Caki2 (cell line): ENCODE data around the gene SLC35E1. TPM values are rescaled to one million over a fixed set of nuclear protein-coding genes. Genes with fewer than 3 reads are reported as not detected.

Experiments
- DNase-seq: peaks from one replicate; pipeline ENCODE4 v3.0.0-alpha.2; 2015; ENCODE audit warnings: low read depth
- in situ Hi-C: cut with HindIII; loops from 2 replicates; pipeline ENCODE4 v1.10.0; 2016; ENCODE audit warnings: low sequenced_read_pairs, low pct_unique_long_range_greater_than_20kb, mixed read lengths
- total RNA-seq: library from RNA; depleted of rRNA; stranded (reverse); fragments of >200 nt; shearing (Covaris generic); gene quantifications from 2 replicates; pipeline ENCODE4 v1.2.3, GENCODE V29; 2014; ENCODE audit warnings: low replicate concordance

Gene SLC35E1
- total RNA-seq, 1 experiment from 2014 or later: 28.4 TPM

DNA sequence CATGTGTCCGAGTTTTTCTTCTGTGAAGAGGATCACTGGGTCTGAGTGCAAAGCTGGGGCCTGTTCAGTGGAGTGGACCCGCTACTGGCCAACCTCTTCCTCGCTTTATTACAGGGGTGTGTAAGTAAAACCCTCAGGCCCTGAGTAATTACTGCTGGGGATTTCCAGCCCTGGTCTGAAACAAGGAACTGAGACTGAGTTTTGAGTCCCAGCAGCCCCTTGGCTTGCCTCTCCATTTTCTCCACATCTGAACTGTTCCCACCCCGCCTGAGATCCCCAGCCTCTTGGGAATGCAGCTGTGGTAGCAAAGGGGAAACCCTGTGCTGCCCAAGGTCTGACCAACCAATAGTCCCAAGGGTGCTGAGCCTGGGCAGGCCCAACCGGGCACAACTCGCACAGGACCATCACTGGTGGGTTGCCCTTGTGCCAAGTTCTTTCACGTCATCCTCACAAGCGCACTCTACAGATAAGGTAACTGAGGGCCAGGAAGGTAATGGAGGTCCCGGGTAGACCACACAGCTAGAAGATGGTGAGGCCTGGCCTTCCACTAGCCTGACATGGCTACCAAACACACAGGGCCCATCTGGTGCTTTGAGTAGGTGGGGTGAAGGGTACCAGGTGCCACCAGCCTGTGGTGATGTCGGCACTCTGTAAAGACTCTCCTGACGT, 13.7 kb upstream of the SLC35E1 start:
- in situ Hi-C loops: no loop called here
- DNase-seq: peak; percentile 46

DNA sequence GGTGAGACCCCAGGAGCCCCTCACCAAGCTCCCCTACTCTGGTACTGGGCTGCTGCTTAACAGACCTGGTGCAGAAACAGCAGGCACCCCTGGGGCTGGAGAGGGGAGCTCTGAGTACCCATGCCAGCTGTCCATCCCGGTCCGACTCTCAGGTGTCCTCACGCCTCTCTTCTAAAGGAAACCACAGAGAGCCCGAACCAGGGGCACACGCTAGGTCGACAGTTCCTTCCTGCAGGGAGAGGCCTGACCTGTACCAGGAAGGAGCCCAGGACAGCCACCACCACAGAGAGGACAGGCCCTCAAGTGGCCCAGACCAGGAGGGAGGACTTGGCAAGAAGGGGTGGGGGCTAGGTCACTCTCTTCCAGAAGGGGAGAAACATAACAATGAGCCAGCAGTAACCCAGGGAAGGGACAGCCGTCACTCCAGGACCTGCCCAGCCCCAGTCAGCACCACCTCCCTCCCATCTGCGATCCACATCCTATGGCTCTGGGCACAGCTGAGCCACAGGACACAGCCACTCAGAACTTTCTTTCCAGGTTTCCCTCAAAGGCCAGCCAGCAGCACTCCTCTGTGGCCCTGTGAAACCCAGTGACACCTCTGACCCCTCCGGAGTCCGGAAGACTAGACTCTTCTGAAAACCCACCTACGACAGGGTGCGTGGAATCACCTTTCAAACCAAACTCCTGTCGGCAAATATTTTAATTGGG, 13.0 kb upstream of the SLC35E1 start:
- in situ Hi-C loops: no loop called here

DNA sequence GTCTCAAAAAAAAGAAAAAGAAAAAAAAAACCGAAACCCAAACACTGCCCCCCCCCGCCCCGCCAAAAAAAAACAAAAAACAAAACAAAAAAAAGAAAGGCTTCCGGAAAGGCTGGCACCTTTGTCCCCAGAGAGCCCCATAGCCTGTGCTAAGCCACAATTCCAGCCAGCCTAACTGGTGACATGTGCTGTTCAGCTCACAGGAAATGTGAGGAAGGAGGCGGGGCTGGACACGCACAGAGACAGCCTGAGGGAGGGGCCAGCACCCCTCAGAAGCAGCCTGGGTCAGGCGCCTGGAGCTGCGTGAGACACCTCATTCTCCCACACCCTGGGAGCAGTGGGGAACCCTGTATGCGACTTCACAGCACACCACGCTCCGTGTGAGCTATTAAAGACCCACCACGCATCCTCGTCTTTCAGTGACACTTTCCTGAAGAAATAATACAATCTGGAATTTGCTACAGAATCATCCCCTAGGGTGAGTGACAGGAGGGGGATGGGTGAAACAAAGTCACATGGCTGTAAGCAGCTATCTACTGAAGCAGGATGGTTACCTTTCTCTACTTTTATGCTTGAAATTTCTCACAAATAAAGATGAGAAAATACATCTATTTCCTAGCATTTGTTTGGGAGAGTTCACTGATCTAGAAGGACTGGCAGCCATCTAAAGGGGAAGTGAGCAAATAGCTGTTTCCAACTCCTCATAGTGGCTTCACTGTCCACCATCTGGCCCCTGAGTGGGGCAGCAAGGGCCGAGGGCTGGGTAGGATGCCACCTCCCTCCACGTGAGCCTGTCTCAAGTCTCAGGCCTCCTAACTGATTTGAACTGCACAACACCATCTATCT, 12.3 kb upstream of the SLC35E1 start:
- in situ Hi-C loops: no loop called here
- peak; percentile 83 for DNase-seq

More for the DNA sequence above, 13.0 kb upstream of the SLC35E1 start:
- peak; percentile 17 for DNase-seq

DNA sequence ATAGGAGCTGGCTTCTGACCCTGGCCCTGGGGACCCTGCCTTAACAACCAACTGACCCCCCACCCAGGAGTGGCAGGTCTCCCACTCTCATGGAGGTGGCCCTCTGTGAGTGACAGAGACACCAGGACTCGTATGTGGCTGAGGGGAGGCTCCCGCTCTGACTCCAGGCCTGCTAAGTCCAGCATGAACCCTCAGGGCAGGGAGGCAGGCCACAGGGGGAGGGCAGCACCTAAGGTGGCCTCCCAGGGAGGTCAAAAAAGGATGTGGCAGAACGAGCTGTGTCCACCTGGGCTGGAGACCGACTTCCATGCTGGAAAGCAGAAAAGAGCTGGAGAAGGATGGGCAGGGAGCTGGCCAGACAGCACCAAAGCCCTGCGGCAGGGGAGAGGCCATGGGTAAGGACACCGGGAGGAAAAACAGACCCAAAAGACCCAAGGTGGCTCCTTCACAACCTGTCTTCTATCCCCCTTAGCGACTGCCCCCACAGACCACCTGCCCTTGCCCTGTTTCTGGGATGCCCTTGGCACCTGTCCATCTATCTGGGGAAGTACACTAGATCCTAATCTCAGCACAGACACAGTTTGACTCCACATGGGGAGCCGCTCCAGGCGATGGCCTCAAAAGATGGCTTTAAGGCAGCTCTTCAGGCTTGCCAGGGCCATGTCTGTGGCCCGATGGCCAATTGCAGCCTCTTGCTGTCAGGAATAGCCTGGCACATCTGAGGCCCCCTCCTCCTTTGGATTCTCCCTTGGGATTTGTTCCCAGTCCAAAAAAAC, 10.5 kb upstream of the SLC35E1 start:
- in situ Hi-C loops: no loop called here

DNA sequence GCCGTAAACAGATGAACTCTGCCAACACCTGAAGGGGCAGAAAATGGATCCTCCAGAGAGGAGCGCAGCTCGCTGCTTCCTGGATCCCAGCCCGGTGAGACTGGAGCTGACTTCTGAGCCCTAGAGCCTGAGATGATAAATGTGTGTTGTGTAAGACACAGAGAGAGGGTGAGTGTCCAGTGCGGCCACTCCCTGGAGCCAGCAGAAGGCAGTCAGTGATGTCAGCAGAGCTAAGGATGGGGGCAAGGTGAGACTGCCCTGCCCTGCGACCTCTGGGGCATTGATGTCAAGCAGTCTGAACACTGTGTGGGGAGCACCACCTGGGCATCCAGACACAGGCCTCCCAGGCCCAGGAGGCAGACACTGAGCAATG, 9.7 kb upstream of the SLC35E1 start:
- no peak for DNase-seq
- in situ Hi-C loops: no loop called here

More for the DNA sequence above, 10.5 kb upstream of the SLC35E1 start:
- no peak for DNase-seq

DNA sequence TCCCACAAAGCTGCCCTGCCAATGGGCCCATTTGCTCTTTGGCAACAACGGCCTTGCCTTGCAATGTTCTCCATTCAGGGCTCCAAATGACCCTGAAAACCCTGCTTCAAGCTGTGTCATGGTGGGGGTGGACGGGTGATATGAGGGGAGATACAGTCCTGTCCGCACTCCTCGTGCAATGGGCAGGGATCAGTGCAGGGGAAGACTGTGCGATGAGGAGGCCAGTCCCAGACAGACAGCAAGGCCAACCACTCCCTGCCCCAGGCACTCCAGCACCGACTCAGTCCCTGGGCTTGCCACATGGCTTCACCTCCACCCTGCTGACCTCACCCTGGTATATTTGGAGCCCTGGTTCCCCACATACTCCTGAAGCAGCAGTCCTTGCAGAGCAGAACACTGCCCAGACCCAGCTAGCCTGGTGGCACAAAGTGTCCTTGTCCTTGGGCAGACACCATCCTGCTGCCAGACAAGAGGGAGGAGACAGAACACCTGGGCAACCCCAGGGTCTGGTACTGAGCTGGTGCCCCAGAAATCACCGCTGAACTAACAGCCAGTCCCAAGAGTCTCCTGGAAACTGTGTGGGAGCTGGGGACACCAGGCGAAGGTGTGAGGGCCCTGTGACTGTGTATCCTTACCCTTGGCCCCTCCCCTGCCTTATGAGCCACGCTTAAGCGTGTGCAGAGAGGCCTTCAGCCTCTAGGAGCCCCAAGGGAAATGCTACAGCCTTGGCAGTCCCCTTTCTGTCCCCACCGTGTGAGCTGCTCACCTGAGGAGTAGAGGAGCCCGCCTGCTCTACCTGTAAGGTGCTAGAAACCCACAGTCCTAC, 9.1 kb upstream of the SLC35E1 start:
- in situ Hi-C loops: no loop called here
- no peak for DNase-seq

DNA sequence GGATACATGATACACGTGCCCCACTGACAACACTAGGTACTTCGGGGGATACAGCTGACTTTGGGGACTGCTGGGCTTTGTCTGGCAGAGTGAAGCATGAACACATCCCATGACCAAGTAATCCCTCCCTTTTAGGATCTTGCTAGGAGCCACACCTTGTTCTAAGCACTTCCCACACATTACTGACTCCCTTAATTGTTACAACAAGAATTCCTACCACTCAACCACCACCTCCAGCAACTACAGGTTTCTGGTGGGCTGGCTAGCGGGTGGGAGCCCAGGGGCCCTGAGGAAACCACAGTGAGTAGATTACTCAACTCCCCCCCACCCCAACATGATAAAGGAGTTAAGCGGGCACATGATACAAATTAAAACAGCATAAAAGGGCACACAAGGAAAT, 7.2 kb upstream of the SLC35E1 start:
- DNase-seq: no peak
- in situ Hi-C loops: no loop called here

DNA sequence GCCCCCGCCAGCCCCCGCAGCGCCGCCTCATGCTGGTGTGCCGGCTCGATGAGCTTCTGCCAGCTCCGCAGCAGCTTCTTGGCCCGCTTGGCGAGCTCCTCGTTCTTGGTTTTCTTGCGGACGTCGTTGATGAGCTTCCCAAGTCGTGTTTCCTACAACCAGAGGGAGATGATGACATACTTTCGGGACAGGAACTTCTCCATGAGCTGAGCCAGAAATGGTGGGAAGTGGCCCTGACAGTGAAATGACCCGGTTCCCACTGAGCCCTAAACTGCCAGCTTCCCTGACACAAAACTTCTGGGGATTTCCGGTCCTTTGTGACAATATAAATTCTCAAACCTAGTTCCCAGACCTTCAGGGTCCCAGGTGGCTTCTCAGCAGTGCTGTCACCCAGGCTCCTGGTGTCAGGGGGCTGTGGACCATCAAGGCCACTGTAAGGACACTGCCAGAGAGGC, 5.3 kb upstream of the SLC35E1 start:
- in situ Hi-C loops: no loop called here

DNA sequence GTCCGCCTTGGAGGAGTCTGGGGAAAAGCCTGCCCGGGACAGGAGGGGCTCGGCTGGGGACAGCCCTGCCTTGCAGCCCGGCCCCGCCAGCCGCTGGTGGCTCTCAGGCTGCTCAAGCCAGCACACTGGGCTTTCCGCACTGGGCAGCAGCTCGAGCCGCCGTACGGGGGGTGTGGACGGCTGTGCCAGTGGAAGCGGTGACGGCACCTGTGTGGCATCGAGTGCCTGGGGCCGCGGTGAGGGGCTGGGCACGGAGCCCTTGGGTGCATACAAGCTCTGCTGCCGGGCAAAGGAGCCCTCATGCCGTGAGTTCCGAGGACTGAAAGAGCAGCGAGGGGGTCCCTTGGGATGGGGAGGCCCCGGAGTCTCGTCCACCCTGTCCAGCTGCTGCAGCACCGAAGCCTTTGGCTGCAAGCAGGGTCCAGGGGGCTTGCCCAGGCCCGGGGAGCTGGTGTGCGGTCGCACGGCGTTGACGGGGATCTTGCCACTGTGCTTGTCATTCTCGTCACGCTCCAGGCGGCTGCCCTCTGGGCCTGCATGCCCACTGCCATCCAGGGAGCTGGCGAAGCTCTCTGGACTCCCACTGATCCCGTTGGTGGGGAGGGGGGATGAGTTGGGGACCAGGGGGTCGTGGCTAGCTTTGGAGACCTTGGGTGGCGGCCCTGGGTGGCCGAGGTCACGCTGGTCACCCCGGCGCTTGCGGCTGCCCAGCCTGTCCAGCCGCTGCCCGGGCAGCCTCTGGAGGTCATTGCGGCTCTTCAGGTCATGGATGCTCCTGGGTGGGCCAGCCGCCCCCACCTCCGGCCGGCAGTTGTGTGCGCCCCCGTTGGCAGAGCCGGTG, 4.7 kb upstream of the SLC35E1 start:
- in situ Hi-C loops: no loop called here

More for the DNA sequence above, 5.3 kb upstream of the SLC35E1 start:
- no peak for DNase-seq

DNA sequence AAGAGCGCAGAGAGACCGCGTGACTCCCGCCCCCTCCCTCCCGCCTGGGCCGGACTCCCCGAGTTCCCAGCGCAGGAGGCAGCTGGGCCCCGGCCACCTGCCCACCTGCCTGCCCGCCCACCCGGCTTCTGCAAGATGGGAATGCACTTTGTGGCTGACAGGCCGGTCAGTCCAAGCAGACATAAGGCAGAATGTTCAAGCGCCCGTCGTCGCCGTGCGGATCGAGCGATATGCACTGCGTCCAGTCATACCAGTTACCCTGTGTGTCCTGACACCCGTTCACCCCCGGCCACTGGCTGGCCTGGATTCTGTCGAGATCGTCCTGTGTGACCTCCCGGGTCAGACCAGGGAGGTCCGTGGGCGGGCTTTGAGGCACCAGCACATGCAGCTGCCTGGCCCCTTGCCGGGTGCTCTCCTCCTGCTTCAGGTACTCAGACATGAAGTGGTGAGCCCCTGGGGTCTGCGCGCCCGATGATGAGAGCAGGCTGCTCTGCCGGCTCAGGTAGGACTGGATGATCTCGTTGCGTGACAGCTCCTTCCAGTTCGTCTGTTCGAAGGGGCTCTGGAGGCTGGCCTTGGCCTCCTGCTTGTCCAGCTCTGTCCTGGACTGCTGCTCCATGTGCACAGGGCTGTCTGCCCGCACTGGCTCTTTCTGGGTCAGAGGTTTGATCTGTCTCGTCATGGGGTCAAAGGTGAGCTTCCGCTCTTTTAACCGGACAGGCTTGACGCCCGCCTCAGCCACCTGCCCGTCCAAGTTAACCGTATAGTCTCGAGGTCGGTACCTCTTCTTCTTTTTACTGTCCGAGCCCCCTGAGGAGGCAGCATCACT, 3.9 kb upstream of the SLC35E1 start:
- no peak for DNase-seq
- in situ Hi-C loops: no loop called here

More for the DNA sequence above, 4.7 kb upstream of the SLC35E1 start:
- no peak for DNase-seq

DNA sequence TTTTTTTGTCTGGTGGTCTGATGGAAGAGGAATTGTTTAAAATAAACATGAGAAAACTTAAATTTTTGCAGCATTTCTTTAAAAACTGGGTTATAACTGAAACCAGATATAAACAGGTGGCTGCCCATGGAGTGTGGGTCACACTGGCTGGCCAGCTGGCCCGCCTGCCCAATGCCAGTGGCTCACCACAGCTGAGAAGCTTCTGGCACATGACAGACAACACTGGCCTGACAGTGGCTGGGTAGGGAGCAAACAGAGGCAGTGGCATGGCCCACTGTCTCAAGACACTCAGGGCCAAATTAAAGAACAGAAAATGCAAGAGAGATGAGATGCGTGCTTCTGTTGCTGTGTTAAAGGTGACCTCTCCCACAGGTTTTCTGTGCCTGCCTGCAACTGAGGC, 3.1 kb upstream of the SLC35E1 start:
- in situ Hi-C loops: no loop called here

DNA sequence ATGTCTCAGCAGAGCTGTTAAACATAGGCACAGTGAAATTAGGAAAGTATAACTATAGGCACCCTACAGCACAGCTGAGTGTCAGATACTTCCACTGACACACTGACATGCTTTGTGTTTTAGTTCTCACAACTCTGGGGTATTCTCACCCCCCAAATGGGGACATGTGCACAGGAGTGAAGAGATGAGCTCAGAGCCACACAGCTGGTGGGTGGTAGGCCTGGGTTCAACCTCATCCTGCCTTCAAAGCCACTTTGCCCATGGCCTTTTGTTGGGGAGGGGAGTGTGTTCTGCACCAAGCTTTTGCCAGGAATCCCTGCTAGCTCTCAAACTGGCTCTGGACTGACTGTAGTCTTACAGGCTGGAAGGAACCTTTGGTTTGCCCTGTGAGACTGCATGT, 1.7 kb upstream of the SLC35E1 start:
- no peak for DNase-seq
- in situ Hi-C loops: no loop called here

More for the DNA sequence above, 3.1 kb upstream of the SLC35E1 start:
- no peak for DNase-seq

DNA sequence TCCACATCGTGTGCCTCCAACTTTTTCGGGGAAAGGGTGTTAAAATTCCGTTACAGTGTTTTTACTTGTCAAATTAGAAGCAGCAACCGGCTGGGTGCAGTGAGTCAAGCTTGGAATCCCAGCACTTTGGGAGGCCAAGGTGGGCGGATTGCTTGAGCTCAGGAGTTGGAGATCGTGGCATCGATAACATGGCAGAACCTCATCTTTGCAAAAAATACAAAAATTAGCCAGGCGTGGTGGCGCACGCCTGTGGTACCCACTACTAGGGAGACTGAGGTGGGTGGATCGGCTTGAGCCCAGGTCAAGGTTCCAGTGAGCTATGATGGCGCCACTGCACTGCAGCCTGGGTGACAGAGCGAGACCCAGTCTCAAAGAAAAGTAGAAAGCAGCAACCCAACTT, 1.1 kb upstream of the SLC35E1 start:
- no peak for DNase-seq
- in situ Hi-C loops: no loop called here

DNA sequence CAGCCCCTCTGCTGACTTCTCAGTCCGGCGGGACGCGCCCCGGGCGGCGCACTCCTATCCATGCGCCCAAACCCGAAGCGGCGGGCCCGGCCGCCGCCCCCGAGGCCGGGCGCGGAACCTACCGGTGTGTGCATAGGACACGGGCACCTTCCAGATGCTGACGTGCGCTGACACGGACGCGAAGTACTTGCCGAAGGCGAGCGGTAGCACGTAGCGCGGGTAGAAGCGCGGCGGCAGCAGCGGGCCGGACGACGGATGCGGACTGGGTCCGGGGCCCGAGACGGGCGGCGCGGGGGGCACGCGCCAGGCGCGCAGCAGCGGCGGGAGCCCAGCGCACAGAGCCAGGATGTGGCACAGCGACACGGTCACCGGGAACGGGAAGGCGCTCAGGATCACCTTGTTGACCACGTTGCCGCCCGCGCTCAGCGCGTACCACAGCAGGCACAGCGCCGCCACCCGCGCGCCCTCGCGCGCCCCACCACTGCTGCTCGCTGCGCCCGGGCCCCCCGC, 338 bp downstream of the SLC35E1 start:
- in situ Hi-C loops: no loop called here
- DNase-seq: peak; percentile 43

DNA sequence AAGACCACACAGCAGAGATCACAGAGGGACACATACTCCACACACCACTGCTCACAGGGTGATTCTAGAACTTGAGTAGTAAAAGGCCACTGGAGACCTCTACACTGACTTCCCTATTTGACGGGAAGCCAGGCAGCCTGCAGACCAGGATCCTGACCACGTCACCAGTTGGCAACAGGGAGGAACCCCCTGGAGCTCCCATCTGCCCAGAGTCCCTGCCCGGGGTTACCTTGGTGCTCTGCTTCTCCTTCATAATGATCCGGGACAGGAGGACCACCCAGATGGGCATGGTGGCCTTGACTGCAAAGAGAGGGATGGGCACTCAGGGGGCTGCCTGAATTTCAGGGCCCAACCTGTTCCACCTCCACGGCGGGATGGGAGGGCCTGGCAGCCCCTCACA, 932 bp downstream of the SLC35E1 start:
- in situ Hi-C loops: no loop called here
- DNase-seq: no peak
